ELF-1 (cell line): ENCODE results near the gene TMED8.
"Not testable (repeated sequence)": the region's sequence is repeated elsewhere in the genome, so short reads cannot be mapped to it uniquely, and the experiment has no call there.

ENCODE experiments used
- DNase-seq: peaks from one replicate; pipeline ENCODE4 v3.0.0-alpha.2; 2016; ENCODE audit warnings: low read depth, low spot score

The TMED8 gene

DNA sequence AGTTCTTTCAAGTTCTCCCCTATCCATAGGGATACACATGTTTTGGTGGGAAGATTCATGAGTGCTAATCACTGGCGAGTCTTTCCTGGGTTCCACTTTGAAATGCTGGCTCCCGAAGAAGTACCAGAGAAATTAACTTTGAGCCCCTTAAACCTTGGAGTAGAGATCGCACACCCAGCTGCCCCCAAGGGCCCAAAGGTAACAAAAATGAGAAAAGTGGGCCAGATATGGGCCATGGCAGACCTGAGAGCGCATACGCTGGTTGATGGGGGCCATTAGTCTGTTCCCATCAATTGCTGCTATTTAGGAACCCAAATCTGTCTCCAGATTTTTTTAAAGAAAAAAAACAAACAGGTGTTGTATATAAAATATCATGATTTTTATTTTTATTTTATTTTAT is 53.9 kb downstream of the TMED8 start:
- no peak for DNase-seq

DNA sequence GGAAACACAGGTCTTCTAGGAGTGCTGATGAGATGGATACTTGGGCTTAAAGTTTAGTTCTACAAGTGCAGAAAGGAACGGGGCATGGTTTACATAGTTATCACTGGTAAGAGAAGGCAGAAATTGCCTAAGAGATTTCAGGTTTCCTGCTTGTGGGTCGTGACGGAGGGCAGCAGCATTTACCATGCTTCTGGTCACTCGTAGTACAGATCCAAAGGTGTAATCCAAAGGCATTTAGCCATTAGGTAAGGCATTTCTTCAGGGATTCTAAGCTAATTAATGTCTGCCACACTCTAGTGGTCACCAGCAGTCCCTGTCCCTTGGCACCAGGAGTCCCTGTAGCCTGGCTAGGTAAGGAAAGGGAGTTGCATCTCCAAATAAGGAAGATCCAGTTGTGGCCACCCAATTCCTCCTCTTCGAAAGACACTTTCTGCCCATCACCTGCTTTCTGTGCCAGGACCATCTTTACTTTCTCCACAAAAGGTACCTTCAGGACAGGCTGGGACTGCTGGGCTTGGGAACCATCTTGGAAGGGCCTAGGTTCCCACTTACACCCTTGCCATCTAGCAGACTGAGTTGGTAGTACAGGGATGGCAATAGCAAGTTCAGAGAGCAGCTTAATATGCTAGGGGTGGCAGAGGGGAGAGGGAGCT is 54.5 kb downstream of the TMED8 start:
- DNase-seq: no peak

DNA sequence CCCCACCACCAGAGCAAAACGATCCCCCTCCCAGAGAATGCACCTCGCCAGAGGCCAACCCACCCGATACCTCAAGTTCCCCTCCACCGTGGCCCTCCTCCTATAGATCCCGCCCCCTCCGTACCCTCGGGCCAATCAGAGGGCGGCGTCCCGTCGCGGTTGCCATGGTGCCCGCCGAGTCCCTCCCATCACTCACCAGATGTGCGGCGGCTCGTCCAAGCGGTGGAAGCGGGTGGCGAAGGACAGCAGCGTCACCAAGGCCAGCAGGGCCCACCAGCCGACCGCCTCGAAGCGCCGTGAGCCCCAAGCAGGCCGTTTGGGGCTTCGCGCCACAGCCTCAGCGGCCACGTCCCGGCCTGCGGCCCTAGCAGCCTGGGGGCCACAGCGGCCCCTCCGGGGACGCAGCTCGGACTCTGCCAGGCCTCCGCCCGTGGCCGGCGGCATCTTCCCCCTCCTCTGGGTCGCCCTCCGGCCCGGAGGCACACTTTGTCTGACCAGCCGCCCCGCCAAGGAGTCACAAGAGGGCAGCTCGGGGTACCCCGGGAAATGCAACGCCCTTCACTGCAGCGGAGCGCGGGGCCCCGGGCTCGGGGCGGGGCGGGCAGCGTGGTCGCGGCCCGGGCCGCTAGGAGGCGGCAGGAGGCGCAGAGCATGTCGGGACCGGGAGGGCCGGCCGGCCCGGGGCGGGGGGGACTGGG is 56.5 kb downstream of the TMED8 start, which contains the start of gene POMT2:
TSS of gene POMT2 (minus strand) at position 646 of the 698 bp plus-strand sequence. CDS start at position 444, 202 bp downstream.
- peak; percentile 99 for DNase-seq

DNA sequence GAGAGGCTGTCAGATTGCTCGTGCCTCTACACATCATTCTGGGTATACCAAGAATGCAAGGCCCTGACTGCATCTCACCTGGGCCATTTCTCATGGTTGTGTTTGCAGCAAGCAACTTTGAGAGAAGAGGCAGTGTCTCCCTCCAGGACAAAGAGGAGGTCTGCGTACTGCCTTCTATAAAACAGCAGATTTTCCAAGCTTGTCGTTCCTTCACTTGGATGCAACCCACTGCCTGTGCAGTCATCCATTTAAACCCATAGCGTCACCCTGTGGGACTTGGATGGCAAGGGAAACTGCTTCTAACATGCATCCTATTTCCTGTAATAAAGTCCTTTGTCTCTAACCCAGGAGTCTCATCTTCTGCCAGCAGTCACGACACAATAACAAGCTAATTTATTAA is 57.5 kb downstream of the TMED8 start:
- DNase-seq: peak; percentile 25

DNA sequence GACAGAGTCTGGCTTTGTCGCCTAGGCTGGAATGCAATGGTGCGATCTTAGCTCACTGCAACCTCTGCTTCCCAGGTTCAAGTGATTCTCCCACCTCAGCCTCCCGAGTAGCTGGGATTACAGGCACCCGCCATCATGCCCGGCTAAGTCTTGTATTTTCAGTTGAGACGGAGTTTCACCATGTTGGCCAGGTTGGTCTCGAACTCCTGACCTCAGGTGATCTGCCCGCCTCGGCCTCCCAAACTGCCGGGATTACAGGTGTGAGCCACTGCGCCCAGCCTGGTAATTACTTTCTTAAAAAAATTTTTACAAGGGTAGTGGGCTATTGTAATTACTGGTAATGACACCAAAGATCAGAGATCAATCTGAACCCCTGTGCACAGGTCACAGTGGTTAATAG is 58.1 kb downstream of the TMED8 start:
- DNase-seq: not testable (repeated sequence)

DNA sequence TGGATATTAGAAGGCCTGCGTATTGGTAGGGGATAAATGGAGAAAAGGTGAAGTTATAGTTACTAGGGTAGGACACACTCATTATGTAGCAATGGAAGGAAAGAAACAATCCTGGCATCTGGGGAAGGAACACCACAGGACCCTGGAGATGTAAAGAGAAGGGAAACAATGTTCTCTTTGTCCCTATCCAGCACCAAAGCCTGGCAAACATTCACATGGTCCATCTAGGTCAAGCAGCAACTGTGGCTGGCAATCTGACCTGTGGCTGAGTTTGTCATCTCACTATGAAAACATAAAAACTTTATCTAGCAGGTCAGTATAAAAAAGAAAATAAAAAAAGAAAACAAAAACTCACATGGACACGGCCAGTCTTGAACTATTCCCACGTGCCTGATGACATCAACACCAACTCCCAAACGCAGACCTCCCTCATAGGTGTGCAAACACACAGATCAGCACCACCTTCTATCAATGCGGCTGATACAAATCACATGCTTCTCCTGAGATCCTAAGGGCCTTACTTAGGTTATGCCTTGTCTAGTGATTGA is 58.8 kb downstream of the TMED8 start:
- no peak for DNase-seq

DNA sequence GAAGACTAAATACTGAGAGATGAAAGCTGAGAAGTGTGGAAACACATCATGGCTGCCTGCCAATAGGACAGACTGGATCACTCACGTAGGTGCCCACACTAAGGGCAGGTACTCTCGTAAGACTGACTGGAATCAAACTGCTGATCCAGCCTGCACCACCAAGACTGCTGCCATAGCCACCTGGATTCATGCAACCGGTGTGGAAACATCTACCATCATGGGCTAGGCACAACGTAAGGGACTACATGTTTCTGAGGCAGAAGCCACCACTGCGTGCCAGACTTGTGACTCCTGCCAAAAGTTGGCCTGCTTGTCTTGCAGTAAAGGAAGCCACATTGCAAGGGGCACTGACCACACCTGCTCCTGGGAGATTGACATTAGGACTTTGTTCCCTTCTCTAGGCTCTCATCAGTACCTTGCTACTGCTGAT is 60.0 kb downstream of the TMED8 start:
- DNase-seq: no peak

DNA sequence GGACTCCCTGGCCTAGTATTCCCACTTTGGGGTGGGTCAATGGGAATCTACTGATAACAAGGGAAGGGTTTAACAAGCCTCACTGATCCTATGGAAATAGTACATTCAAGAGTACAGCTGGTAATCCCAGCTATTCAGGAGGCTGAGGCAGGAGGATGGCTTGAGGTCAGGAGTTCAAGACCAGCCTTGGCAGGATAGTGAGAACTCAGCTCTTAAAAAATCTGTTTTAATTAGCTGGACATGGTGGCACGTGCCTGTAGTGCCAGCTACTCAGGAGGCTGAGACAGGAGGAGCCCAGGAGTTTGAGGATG is 60.7 kb downstream of the TMED8 start:
- DNase-seq: no peak

DNA sequence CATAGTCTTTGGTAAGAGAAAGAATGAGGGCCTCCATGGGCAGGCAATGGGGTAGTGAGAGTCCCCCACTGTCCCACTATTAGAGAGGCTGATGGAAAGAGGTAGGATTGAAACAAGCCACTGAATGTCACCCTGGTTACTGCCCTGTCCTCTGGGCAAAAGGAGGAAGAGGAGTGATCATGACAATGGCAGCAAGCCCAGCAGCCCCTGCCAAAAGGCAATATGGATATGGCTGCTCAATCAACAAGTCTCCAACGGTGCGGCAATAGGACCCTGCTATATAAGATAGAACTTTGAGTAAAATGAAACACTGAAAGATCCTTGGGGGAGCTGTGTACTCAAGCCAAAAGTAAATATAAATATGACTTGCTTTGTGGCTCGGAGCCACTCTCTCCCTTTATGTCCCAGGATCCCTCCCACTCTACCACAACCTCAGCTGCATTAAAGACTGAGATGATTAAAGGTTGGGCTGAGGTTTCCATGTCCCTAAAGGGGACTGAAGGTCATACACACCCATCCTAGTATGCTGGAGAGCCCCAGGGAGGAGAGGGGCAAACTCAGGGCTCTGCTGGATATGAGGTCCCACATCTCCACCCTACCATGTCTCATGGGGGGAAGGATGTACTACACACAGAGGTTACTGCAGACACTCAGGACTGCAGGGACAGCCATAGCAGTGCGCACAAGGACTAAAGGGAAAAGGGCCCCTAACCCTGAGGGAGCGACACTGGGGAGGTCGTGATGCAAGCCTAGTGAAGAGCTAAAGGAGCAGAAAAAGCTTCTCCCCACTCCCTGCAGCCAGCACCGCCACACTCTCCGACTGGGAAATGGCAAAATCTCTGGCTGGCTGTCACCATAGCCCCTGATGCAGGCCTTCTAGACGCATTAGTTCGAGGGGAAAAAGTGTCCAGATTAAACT is 62.1 kb downstream of the TMED8 start:
- DNase-seq: peak; percentile 32

DNA sequence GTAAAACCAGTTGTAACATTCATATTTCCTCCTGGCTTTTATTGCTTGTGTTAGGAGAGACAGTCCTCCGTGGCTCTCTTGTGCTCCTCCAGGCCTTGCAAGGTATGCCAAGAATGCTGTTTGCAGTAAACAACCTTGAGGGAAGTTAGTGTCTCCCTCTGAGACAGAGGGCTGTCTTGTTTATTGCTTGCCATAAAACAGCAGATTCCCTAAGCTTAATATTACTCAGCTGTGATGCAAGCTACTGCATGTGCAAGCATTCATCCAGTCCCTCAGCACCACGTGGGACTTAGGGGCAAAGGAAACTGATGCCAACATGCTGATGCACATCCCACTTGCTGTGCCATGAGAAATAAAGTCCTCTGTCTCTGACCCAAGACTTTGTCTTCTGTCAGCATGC is 62.9 kb downstream of the TMED8 start:
- DNase-seq: peak; percentile 85

DNA sequence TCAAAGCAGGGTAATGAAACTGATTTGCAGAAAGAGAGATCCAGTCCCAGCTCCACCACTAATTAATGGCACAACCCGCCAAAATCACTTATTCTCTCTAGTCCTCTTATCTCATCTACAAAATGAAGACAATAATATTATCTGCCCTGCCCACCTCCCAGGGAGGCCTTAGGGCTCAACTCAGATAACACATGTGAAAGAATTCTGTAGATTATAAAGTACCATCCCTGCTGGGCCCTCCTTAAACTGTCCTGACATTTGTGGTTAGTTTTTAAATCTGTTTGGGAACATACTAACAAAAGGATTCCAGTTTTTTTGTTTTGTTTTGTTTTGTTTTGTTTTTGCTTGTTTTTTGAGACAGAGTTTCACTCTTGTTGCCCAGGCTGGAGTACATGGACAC is 63.5 kb downstream of the TMED8 start:
- no peak for DNase-seq

DNA sequence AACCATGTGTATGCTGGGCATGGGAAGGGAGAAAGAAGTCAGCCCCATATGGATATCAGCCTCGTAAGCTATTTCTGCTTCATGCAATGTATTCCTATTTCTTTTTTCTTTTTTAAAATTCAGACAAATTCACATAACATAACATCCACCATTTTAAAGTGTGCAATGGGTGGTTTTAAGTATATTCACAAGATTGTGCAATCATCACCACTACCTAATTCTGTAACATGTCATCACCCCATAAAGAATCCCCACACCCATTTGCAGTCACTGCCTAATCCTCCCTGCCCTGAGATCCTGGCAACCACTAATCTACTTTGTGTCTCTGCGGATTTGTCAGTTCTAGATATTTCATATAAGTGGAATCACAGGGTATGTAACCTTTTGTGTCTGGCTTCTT is 65.7 kb downstream of the TMED8 start:
- DNase-seq: no peak

DNA sequence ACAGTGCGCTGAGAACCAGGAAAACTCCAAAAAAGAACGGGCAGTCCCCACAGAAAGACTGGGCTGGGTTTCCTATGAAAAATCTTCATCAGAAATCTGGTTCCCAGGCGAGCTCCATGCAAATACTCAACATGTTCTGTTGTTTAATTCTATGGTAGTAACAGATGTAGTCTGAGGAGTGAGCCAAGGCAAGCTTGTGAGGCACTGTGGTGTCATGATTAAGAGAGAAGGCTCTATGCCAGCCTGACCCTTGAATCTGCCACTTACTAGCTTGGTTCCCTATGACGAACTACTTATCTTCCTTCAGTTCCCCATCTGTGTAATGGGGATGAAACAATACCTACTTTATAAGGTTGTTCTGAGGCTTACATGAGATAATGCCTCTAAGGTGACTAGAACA is 66.9 kb downstream of the TMED8 start:
- no peak for DNase-seq

DNA sequence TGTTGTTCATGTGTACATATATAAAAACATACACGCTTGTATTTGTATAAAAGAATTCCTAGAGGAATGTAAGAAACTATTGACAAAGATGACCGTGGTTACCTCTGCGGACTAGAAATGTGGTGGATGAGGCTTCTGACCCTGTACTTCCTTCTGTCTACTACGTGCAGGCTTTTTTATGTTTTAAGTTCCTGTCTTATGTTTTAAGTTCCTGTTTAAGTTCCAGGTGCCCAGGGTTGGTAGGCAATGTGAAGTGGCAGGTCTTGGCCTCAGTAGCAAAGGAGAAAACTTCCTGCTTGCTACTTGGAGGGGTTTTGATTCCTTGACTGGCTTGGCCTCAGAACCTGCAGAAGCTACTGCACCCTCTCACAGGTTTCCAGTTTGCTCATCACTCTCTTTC is 67.8 kb downstream of the TMED8 start:
- no peak for DNase-seq

DNA sequence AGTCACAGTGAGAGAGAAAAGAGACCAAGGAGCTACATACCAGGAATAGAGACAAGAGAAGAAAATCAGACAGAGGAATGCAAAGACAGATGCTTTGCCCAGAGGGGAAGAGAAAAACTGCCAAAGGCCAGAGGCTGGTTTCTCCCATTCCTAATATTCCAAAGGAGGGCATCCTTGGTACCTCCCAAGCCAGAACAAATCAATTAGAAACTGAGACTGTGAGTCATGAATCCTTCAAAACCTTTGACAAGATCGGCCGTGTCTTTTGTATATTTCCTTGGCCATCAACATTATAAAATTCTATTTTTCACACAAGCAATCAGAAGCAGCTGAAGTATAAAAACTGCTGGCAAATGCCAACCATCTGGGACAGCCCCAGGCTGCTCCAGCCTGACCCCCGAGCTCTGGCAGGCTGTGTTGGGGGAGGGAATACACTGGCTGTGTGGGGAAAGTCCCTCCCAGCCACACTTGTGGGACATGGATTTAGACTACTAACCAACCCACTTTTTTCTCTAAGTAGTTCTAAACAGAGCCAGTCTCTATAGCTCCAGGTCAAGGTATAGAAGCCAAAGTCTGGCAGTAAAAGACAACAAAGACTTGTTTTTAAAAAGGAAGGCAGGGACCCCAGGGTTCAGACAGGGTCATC is 69.9 kb downstream of the TMED8 start:
- DNase-seq: peak; percentile 80

DNA sequence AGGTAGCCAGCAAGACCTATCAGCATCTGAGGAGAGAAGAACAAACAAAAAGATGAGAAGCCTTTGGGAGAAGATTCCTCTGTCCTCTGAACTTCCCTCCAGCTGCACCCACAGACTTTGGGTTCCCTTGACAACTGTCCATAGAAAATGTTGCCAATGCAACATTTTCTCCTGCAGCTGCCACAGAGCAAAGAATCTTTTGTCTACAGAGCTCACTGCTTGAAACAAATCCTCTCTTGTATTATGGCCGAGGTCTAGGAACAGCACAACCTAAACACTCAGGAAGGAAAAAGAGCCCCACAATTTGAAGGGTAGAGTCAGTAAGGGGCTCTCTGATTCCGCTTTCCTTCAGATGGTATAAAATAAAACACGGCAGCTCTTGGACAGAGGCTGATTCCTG is 70.5 kb downstream of the TMED8 start:
- no peak for DNase-seq

DNA sequence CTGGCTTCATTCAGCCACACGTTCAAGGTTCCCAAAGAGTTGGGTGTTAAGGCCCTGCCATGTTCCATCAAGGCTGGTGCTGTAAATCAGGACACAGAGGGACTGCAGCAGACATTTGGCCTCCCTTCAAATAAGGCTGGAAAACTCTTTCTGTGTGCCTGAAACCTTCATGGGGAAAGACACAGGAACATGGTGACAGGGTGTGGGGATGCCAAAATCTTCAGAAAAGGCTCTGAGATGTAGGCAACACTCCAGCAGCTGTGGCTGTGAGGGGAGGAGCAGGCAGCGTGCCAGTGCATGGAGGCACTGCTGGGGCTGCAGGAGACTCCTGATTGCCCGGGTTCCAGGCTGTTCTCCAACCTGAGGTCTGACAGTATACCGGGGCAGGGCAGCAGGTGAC is 71.2 kb downstream of the TMED8 start:
- DNase-seq: no peak

DNA sequence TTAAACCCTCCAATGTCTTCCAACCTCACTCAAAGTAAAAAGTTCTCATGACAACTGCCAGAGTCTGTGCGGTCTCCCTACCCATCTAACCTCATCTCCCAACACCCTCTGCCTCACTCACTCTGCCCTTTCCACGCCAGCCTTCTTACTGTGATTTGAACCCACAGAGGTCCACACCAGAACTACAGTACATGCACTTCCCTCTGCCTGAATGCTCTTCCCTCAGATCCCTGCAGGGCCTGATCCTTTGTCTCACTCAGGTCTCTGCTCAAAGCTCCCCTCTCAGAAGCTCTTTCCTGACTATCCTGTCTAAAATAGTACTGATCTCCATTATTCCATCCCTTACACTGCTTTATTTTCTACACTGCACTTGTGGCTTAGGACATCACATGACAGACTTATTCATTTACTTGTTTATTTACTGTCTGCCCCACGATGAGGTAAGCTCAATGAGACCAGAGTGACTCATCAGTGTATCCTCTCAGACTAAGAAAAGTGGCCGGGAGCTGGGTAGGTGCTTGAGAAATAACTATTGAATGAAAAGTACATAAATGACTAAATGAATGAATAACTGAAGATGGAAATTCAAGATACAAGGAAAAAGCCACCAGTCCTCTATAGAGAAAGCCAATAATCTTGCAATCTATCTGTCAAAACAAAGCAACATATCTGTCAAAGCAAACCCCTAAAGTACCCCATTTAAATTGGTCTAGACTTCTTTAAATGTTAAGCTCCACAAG is 73.3 kb downstream of the TMED8 start:
- DNase-seq: no peak

DNA sequence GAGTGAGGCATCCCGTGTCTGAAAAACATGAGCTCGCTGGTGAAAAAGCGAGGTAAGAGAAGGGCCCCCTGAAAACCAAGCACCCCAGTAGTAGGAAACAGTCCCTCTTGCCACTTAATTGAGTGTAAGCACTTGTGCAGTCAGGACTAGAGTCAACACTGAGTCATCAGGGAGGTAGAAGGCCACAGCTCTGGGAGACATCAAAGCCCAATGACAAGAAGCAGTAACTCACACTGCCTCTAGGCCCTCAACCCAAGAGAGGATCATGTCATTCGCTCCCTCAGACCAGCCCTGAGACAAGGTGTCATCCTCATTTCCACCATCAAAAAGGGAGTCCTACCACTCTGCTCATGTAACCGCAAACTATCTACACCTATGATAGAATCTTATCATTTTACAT is 74.0 kb downstream of the TMED8 start:
- DNase-seq: peak; percentile 63

DNA sequence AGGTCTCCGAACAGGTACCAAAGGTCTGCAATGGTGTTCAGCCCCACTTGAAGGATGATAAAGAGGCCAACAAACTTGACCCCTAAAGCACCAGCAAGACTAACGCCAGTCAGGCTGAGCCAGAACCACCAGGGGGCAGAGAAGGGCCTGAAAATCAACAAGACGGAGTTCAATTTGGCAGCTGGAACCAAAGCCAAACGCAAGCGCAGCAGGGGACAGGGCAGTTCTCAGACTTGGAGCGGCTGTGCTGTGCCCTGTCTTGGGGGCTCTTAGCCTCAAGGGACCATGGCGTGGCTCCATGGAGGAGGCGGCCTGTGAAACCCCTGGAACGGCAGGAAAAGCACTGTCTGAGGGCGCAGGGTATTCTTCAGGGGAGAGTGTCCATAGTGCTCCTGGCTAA is 75.8 kb downstream of the TMED8 start:
- DNase-seq: peak; percentile 91

DNA sequence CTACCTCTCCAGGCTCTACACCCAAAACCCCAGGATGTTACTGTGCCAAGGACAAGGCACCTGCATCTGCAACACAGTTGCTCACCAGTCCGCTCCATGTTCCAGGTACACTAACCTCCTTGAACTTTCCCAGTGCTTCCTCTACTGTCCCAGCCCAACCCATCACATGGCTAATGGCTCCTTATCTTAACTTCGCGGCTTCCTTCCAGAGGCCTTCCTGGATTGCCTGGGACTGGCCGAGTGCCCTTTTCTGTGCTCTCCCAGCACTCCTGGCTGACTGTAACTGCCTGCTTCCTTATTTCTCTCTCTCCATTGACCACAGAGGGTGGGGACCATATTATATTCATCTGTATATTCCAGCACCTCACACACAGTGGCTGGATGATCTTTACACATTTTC is 77.1 kb downstream of the TMED8 start:
- DNase-seq: no peak
